Neural cell (in vitro differentiated cells): ENCODE measurements around the gene PKP3.

Experiments
- CTCF ChIP-seq: fragments of 450-650 bp; IDR thresholded peaks from 2 replicates; pipeline ENCODE4 v1.5.1; 2014; ENCODE audit warnings: antibody characterized with exemption, mild to moderate bottlenecking, moderate library complexity; ENCODE audit not compliant: poor library complexity, severe bottlenecking
- EP300 ChIP-seq: fragments of 450-650 bp; conservative IDR thresholded peaks from 2 replicates; pipeline ENCODE4 v1.6.1; 2014; ENCODE audit warnings: antibody characterized with exemption, mild to moderate bottlenecking, moderate library complexity; ENCODE audit not compliant: poor library complexity, severe bottlenecking
- EZH2 ChIP-seq: fragments of 200-600, 300-800 bp; shearing (Covaris generic), sonication (generic); IDR thresholded peaks from 2 replicates; pipeline ENCODE4 v1.6.1; 2014; ENCODE audit warnings: antibody characterized with exemption, low read length, borderline replicate concordance, mild to moderate bottlenecking; ENCODE audit not compliant: insufficient read depth, poor library complexity, severe bottlenecking
- MXI1 ChIP-seq: fragments of 450-650 bp; conservative IDR thresholded peaks from 2 replicates; pipeline ENCODE4 v1.6.1; 2014; ENCODE audit warnings: antibody characterized with exemption, mild to moderate bottlenecking; ENCODE audit not compliant: poor library complexity, severe bottlenecking
- POLR2AphosphoS5 ChIP-seq: IDR thresholded peaks from 2 replicates; pipeline ENCODE4 v1.6.1; 2012
- RAD21 ChIP-seq: fragments of 450-650 bp; conservative IDR thresholded peaks from 2 replicates; pipeline ENCODE4 v1.6.1; 2014; ENCODE audit warnings: antibody characterized with exemption, mild to moderate bottlenecking, moderate library complexity
- REST ChIP-seq: IDR thresholded peaks from 2 replicates; pipeline ENCODE4 v1.6.1; 2012; ENCODE audit warnings: borderline replicate concordance
- SMC3 ChIP-seq: fragments of 450-650 bp; conservative IDR thresholded peaks from 2 replicates; pipeline ENCODE4 v1.6.1; 2014; ENCODE audit warnings: antibody characterized with exemption, mild to moderate bottlenecking, moderate library complexity; ENCODE audit not compliant: poor library complexity
- TAF1 ChIP-seq: IDR thresholded peaks from 2 replicates; pipeline ENCODE4 v1.6.1; 2012; ENCODE audit warnings: low read depth

- TF ChIP-seq EZH2 (no peak), CTCF (no peak), EP300 (no peak), RAD21 (no peak), POLR2AphosphoS5 (no peak), TAF1 (no peak), REST (no peak), SMC3 (no peak), MXI1 (no peak)
Observed at GRCh38 chr11:391117-392017, 2.6 kb upstream of the PKP3 start.
